Keratinocyte (primary cell): ENCODE data around the gene POLR1G. TPM values are rescaled to one million over a fixed set of nuclear protein-coding genes. Genes with fewer than 3 reads are reported as not detected.
"Not testable (repeated sequence)": the region's sequence is repeated elsewhere in the genome, so short reads cannot be mapped to it uniquely, and the experiment has no call there.

Experiments used
- DNase-seq: peaks from one replicate; pipeline ENCODE4 v3.0.0-alpha.2; 2011; ENCODE audit warnings: low read depth, missing footprints, low spot score
- FAIRE-seq: peaks from 2 replicates; lab custom pipeline; 2011; peaks lifted over from hg19 to GRCh38; lab: Jason Lieb, UNC
- H2AFZ ChIP-seq: 2 replicates; pipeline ENCODE4 v1.6.0; 2012; ENCODE audit warnings: low read length, control low read depth, inconsistent platforms; ENCODE audit not compliant: control insufficient read depth
- H3K27ac ChIP-seq: 2 replicates; pipeline ENCODE4 v1.5.1; 2011; ENCODE audit warnings: low read length; ENCODE audit not compliant: control insufficient read depth, insufficient read depth
- H3K27me3 ChIP-seq: 3 replicates; pipeline ENCODE4 v1.6.0; 2011; ENCODE audit warnings: low read length; ENCODE audit not compliant: control insufficient read depth, insufficient read depth; ENCODE audit errors: extremely low read depth
- H3K36me3 ChIP-seq, 2 experiments: 2 replicates in 1 of 2; 3 replicates in 1 of 2; pipeline ENCODE4 v1.5.1; 2011; ENCODE audit warnings: low read length in 2 of 2, mild to moderate bottlenecking in 1 of 2; ENCODE audit not compliant: control insufficient read depth in 2 of 2, insufficient read depth in 2 of 2; ENCODE audit errors: extremely low read depth in 1 of 2
- H3K4me1 ChIP-seq: 3 replicates; pipeline ENCODE4 v1.5.1; 2011; ENCODE audit warnings: low read length; ENCODE audit not compliant: control insufficient read depth, insufficient read depth; ENCODE audit errors: extremely low read depth
- H3K4me2 ChIP-seq: 3 replicates; pipeline ENCODE4 v1.6.0; 2011; ENCODE audit warnings: low read depth, low read length; ENCODE audit not compliant: control insufficient read depth, insufficient read depth; ENCODE audit errors: extremely low read depth
- H3K4me3 ChIP-seq, 3 experiments: fragments of 200-600 bp in 1 of 3; sonication (generic) in 1 of 3; 2 replicates in 2 of 3; 3 replicates in 1 of 3; pipeline ENCODE4 v1.5.1; 2011 to 2016; ENCODE audit warnings: low read length in 3 of 3, mild to moderate bottlenecking in 3 of 3, control low read depth in 2 of 3, inconsistent platforms in 1 of 3, low read depth in 1 of 3, mixed read lengths in 1 of 3, mixed run types in 1 of 3, moderate library complexity in 1 of 3; ENCODE audit not compliant: control insufficient read depth in 2 of 3, insufficient read depth in 2 of 3; ENCODE audit errors: extremely low read depth in 1 of 3
- H3K79me2 ChIP-seq: 2 replicates; pipeline ENCODE4 v1.6.0; 2012; ENCODE audit warnings: low read length; ENCODE audit not compliant: control insufficient read depth, insufficient read depth
- H3K9ac ChIP-seq: 3 replicates; pipeline ENCODE4 v1.6.0; 2011; ENCODE audit warnings: low read length; ENCODE audit not compliant: control insufficient read depth, insufficient read depth; ENCODE audit errors: extremely low read depth
- H3K9me1 ChIP-seq: 3 replicates; pipeline ENCODE4 v1.6.0; 2011; ENCODE audit warnings: low read length; ENCODE audit not compliant: control insufficient read depth, insufficient read depth; ENCODE audit errors: extremely low read depth
- H3K9me3 ChIP-seq: 2 replicates; pipeline ENCODE4 v1.5.1; 2012; ENCODE audit warnings: low read depth, low read length; ENCODE audit not compliant: control insufficient read depth
- H4K20me1 ChIP-seq: 3 replicates; pipeline ENCODE4 v1.6.0; 2011; ENCODE audit warnings: low read length; ENCODE audit not compliant: control insufficient read depth, insufficient read depth; ENCODE audit errors: extremely low read depth
- CTCF ChIP-seq, 3 experiments: IDR thresholded peaks in 1 of 3; conservative IDR thresholded peaks in 1 of 3; optimal IDR thresholded peaks in 1 of 3; 2 replicates in 2 of 3; 3 replicates in 1 of 3; pipeline versions ENCODE3 to v1.5.1; 2011; ENCODE audit warnings: low read length in 3 of 3, mild to moderate bottlenecking in 3 of 3, moderate library complexity in 2 of 3, control low read depth in 1 of 3, inconsistent platforms in 1 of 3; ENCODE audit not compliant: insufficient read depth in 2 of 3; ENCODE audit errors: extremely low read depth in 1 of 3
- EZH2 ChIP-seq: IDR thresholded peaks from one replicate; pipeline ENCODE4 v1.6.1; 2012; ENCODE audit warnings: inconsistent platforms, mild to moderate bottlenecking, low read length, moderate library complexity
- dilution Hi-C: fragments of 300-500 bp; cut with MboI; formaldehyde crosslinking; loops from one replicate; pipeline ENCODE4 v1.7.0; 2020; ENCODE audit warnings: low sequenced_read_pairs; ENCODE audit not compliant: extremely low pct_ligation_motif_present
- polyA plus RNA-seq, 5 experiments: library from polyadenylated mRNA; depleted of rRNA in 3 of 5; stranded (reverse) in 3 of 5; stranded (forward) in 1 of 5; unstranded in 1 of 5; fragments of >200 nt; gene quantifications; 1 replicate in 1 of 5; 2 replicates in 3 of 5; 3 replicates in 1 of 5; pipeline versions ENCODE4 v1.2.1 to v1.2.3, GENCODE V29; 2011 to 2012; ENCODE audit warnings: missing spikeins in 2 of 5, low read depth in 1 of 5, low replicate concordance in 1 of 5

POLR1G gene
- polyA plus RNA-seq, 1 donor (not counting 4 experiments of a cell fraction or from before 2014, with no cell fraction given): 9.8 TPM

- H3K9me3 ChIP-seq: no peaks in the 10 kb centered on the region
- TF ChIP-seq EZH2: no peak
- TF ChIP-seq CTCF (optimal IDR thresholded peaks at IDR 0.05 in 1 of 3, IDR thresholded peaks at IDR 0.05 in 1 of 3, conservative IDR thresholded peaks at IDR 0.05 in 1 of 3; ENCODE audit: extremely low read depth in 1 of 3, insufficient read depth in 2 of 3, low read length in 3 of 3): no peak
- H3K9me1 ChIP-seq: no peaks in the 10 kb centered on the region
- H3K79me2 ChIP-seq: peaks cover 29% of the 10 kb centered on the region
- dilution Hi-C loops: no loop called here
- no peak overlapping the region for H3K4me2 ChIP-seq
- FAIRE-seq: no peak
- H3K27ac ChIP-seq: no peak overlapping the region
- peaks cover 8% of the 10 kb centered on the region for H3K4me1 ChIP-seq
- no peak for DNase-seq
- H3K36me3 ChIP-seq: peaks cover 10 to 26% of the 10 kb centered on the region in 2 experiments
- H4K20me1 ChIP-seq: no peaks in the 10 kb centered on the region
- H3K27me3 ChIP-seq: no peaks in the 10 kb centered on the region
- H3K4me3 ChIP-seq: no peak overlapping the region
- no peak overlapping the region for H2AFZ ChIP-seq
- no peak overlapping the region for H3K9ac ChIP-seq
These were observed 3.1 kb downstream of the POLR1G start for GRCh38 chr19:45409557-45409920.

GRCh38 chr19:45410330-45410729, 3.9 kb downstream of the POLR1G start:
- dilution Hi-C loops, H3K9me1 ChIP-seq, H3K27me3 ChIP-seq, H2AFZ ChIP-seq, DNase-seq, H4K20me1 ChIP-seq, H3K9me3 ChIP-seq, H3K4me1 ChIP-seq, H3K4me2 ChIP-seq, H3K9ac ChIP-seq, H3K27ac ChIP-seq, FAIRE-seq, H3K4me3 ChIP-seq: not testable (repeated sequence)
- H3K79me2 ChIP-seq: peaks cover 30% of the 10 kb centered on the region
- H3K36me3 ChIP-seq: peaks cover 12 to 31% of the 10 kb centered on the region in 2 experiments

- no peaks in the 10 kb centered on the region for H3K4me1 ChIP-seq
- H3K9me1 ChIP-seq: no peaks in the 10 kb centered on the region
- no peak for FAIRE-seq
- no peaks in the 10 kb centered on the region for H3K27me3 ChIP-seq
- DNase-seq: no peak
- no peak overlapping the region for H3K9ac ChIP-seq
- no peak overlapping the region for H2AFZ ChIP-seq
- H3K4me2 ChIP-seq: no peak overlapping the region
- dilution Hi-C loops: no loop called here
- peaks cover 26% of the 10 kb centered on the region for H3K79me2 ChIP-seq
- H3K4me3 ChIP-seq: no peak overlapping the region
- no peak overlapping the region for H3K27ac ChIP-seq
- no peaks in the 10 kb centered on the region for H3K9me3 ChIP-seq
- no peaks in the 10 kb centered on the region for H4K20me1 ChIP-seq
- no peak for TF ChIP-seq EZH2
- TF ChIP-seq CTCF (optimal IDR thresholded peaks at IDR 0.05 in 1 of 3, IDR thresholded peaks at IDR 0.05 in 1 of 3, conservative IDR thresholded peaks at IDR 0.05 in 1 of 3; ENCODE audit: extremely low read depth in 1 of 3, insufficient read depth in 2 of 3, low read length in 3 of 3): no peak
- peaks cover 28 to 42% of the 10 kb centered on the region in 2 experiments for H3K36me3 ChIP-seq
These were observed 7.1 kb downstream of the POLR1G start for GRCh38 chr19:45413497-45413896.
